GM18526 (cell line): ENCODE measurements around the gene KCTD2.

ENCODE experiments used
- POLR2A ChIP-seq: IDR thresholded peaks from 3 replicates; pipeline ENCODE4 v1.6.1; 2011; ENCODE audit not compliant: insufficient read length; ENCODE audit errors: extremely low read depth

Gene KCTD2, protein sequence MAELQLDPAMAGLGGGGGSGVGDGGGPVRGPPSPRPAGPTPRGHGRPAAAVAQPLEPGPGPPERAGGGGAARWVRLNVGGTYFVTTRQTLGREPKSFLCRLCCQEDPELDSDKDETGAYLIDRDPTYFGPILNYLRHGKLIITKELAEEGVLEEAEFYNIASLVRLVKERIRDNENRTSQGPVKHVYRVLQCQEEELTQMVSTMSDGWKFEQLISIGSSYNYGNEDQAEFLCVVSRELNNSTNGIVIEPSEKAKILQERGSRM

GRCh38 chr17:75046407-75047289 is at the start of gene KCTD2, which contains the start of gene ATP5PD:
Gene KCTD2, plus strand, starts transcription at chr17:75047225. Its CDS starts 26 bp downstream, at chr17:75047251.
Gene ATP5PD, minus strand, starts transcription at chr17:75046969. Its CDS starts 4,319 bp downstream, at chr17:75042650.
- peak; percentile 96 for TF ChIP-seq POLR2A

- no peak for TF ChIP-seq POLR2A
These were observed 48.2 kb upstream of the KCTD2 start for GRCh38 chr17:74998783-74999182.

- no peak for TF ChIP-seq POLR2A
These were observed 47.5 kb upstream of the KCTD2 start for GRCh38 chr17:74999523-74999922.

- no peak for TF ChIP-seq POLR2A
These were observed 44.8 kb upstream of the KCTD2 start for GRCh38 chr17:75001915-75002843.

GRCh38 chr17:75003070-75003956 is 43.7 kb upstream of the KCTD2 start:
- no peak for TF ChIP-seq POLR2A

DNA sequence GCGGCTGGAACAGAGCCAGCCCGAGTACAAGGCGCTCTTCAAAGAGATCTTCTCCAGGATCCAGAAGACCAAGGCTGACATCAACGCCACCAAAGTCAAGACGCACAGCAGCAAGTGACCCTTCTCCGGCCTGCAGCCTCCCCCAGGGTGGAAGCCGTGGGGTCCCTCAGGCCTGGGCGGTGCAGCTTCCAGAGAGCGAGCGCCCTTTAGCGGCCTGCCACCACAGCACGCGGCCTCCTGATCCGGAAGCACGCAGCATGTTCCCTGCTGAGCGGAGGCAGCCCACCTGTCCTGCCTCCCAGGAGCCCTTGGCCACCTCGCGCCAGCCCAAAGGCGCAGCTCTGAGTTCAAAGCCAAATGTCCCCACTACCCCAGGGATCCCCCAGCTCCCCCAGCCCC is 43.1 kb upstream of the KCTD2 start:
- TF ChIP-seq POLR2A, result no peak

GRCh38 chr17:75004371-75004770 is 42.7 kb upstream of the KCTD2 start:
- TF ChIP-seq POLR2A, result no peak

- TF ChIP-seq POLR2A, result no peak
These were observed 41.7 kb upstream of the KCTD2 start for GRCh38 chr17:75005291-75005690.

- TF ChIP-seq POLR2A, result no peak
These were observed 40.4 kb upstream of the KCTD2 start for GRCh38 chr17:75006653-75007052.

DNA sequence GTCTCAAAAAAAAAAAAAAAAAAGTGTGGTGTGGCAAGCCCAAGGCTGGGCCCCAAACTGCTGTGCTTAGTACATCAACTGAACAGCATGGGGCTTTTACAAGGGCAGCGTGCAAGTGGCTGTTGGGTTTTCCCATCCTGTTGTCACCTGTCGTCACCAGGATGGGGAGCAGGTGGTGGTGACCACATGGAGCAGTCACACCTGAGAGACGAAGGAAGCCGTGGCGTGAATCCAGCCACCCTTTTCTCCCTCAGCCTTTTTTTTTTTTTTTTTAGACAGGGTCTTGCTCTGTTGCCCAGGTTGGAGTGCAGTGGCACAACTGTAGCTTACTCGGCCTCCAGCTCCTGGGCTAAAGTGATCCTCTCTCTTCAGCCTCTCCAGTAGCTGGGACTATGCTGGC is 38.7 kb upstream of the KCTD2 start:
- no peak for TF ChIP-seq POLR2A

- no peak for TF ChIP-seq POLR2A
These were observed 37.8 kb upstream of the KCTD2 start for GRCh38 chr17:75009139-75009724.

DNA sequence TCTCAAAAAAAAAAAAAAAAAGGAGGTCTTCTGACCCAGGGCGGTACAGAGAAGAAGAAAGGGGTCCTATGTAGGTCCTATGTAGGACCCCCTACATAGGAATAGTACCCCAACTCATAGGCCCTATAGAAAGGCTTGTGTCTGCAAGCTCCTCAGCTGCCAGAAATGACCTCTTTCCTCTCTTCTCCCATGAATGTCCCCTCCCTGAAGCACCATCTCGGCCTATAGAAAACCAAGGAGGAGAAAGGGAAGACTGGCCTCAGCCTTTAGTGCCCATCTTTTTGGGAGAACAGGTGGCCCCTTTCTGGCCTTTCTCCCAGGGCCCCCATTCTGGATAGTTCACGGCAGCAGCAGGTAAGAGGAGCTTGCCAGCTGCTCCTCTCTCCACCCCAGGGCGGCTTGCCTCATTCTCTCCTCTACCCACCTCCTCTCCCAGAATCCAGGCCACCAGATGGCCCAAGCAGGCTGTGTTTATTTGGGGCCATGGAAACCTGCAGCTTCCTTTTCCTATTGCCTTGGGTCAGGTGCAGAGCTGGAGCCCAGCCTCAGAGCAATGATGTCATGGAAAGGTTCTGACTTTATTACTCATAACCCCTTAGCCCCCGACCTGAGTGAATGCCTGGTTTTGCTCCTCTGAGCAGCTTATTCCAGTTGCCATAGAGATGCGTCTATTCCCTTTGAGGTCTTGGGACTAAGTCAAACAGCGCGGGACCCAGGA is 36.2 kb upstream of the KCTD2 start:
- TF ChIP-seq POLR2A, result no peak

- no peak for TF ChIP-seq POLR2A
These were observed 35.5 kb upstream of the KCTD2 start for GRCh38 chr17:75011401-75012095.

DNA sequence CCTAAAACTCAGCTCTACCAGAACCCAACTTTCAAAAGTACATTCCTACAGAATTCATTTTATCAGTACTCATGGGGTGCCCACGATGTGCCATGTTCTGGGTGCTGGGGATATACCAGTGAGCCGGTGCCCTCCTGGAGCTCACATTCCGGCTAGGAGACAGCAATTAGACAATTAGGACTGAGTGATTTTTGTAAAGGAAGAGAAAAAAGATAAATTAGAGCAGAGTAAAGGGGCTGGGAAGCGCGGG is 35.0 kb upstream of the KCTD2 start:
- no peak for TF ChIP-seq POLR2A
